ENCODE data around the gene RFTN1. TPM values are rescaled to one million over a fixed set of nuclear protein-coding genes. Genes with fewer than 3 reads are reported as not detected.
A peak's percentile ranks its signal among the peaks of the same experiment; 100 is the strongest.

The RFTN1 gene
- polyA plus RNA-seq, 12 donors = 10.4 to 29.6 (median 14.1) TPM; not detected in 1

- no peak for DNase-seq
Measured at GRCh38 chr3:16533928-16534574, 20.6 kb upstream of the RFTN1 start.

GRCh38 chr3:16529264-16529663 lies 15.8 kb upstream of the RFTN1 start:
- no peak for DNase-seq

- peak; percentile 38 for DNase-seq
Measured at GRCh38 chr3:16528581-16528993, 15.1 kb upstream of the RFTN1 start.

- DNase-seq = peak; percentile 74
Measured at GRCh38 chr3:16528106-16528505, 14.6 kb upstream of the RFTN1 start.

GRCh38 chr3:16524196-16524595 lies 10.7 kb upstream of the RFTN1 start:
- DNase-seq = no peak

- DNase-seq = no peak
Measured at GRCh38 chr3:16523778-16524177, 10.3 kb upstream of the RFTN1 start.

GRCh38 chr3:16522834-16523233 lies 9.3 kb upstream of the RFTN1 start:
- DNase-seq = no peak

GRCh38 chr3:16520970-16521881 lies 7.7 kb upstream of the RFTN1 start:
- DNase-seq = peak; percentile 68

GRCh38 chr3:16520241-16520969 lies 6.9 kb upstream of the RFTN1 start:
- DNase-seq = no peak

GRCh38 chr3:16516695-16517481 lies 3.4 kb upstream of the RFTN1 start:
- no peak for DNase-seq

- DNase-seq = no peak
Measured at GRCh38 chr3:16515885-16516420, 2.5 kb upstream of the RFTN1 start.

GRCh38 chr3:16514755-16515353 lies 1.4 kb upstream of the RFTN1 start:
- no peak for DNase-seq

- DNase-seq = no peak
Measured at GRCh38 chr3:16514021-16514700, 662 bp upstream of the RFTN1 start.

- no peak for DNase-seq
Measured at GRCh38 chr3:16512435-16513140, 911 bp downstream of the RFTN1 start.

GRCh38 chr3:16511681-16512434 lies 1.6 kb downstream of the RFTN1 start:
- peak; percentile 46 for DNase-seq

GRCh38 chr3:16510620-16511319 lies 2.7 kb downstream of the RFTN1 start:
- DNase-seq = no peak

- DNase-seq = no peak
Measured at GRCh38 chr3:16509721-16510619, 3.5 kb downstream of the RFTN1 start.
